ENCODE data around the gene ROR2. TPM values are rescaled to one million over a fixed set of nuclear protein-coding genes. Genes with fewer than 3 reads are reported as not detected.
A peak's percentile ranks its signal among the peaks of the same experiment; 100 is the strongest.

Gene ROR2
- total and polyA plus RNA-seq, 4 donors, result 1.6 to 5.8 TPM; not detected in 2

GRCh38 chr9:91902475-91903125 is 47.4 kb downstream of the ROR2 start:
- Histone ChIP-seq H3K36me3 (ENCODE audit: control insufficient read depth in 1 of 2, insufficient read depth in 2 of 2, low read length in 1 of 2) (no peaks in the 10 kb centered on the region), H3K27ac (ENCODE audit: low read depth in 1 of 2, low read length in 2 of 2) (no peak overlapping the region), H3K4me3 (ENCODE audit: low read length in 2 of 2) (no peak overlapping the region), H3K9me3 (ENCODE audit: control insufficient read depth, low read length) (no peaks in the 10 kb centered on the region), H3K27me3 (ENCODE audit: control insufficient read depth in 1 of 2, insufficient read depth in 2 of 2, low read length in 1 of 2) (no peaks in the 10 kb centered on the region), H3K4me1 (ENCODE audit: control insufficient read depth in 1 of 2, insufficient read depth in 2 of 2, low read length in 2 of 2) (no peaks in the 10 kb centered on the region)
- ATAC-seq (ENCODE audit: low FRiP score) (no peak), DNase-seq (no peak)
- 84 to 86% methylated on average over 11 of the region's 11 CpGs for WGBS, 2 donors
- intact Hi-C loops (cut with DNase I), result no loop called here

- intact Hi-C loops (cut with DNase I), result no loop called here
- Histone ChIP-seq H3K27ac (ENCODE audit: low read depth in 1 of 2, low read length in 2 of 2) (no peak overlapping the region), H3K4me3 (ENCODE audit: low read length in 2 of 2) (no peak overlapping the region), H3K9me3 (ENCODE audit: control insufficient read depth, low read length) (no peaks in the 10 kb centered on the region), H3K4me1 (ENCODE audit: control insufficient read depth in 1 of 2, insufficient read depth in 2 of 2, low read length in 2 of 2) (no peaks in the 10 kb centered on the region), H3K36me3 (ENCODE audit: control insufficient read depth in 1 of 2, insufficient read depth in 2 of 2, low read length in 1 of 2) (no peaks in the 10 kb centered on the region), H3K27me3 (ENCODE audit: control insufficient read depth in 1 of 2, insufficient read depth in 2 of 2, low read length in 1 of 2) (no peaks in the 10 kb centered on the region)
- no peak for DNase-seq
- WGBS, 2 donors, result 83 to 92% methylated on average over 3 of the region's 3 CpGs
- ATAC-seq (ENCODE audit: low FRiP score), result no peak
These were observed 49.2 kb downstream of the ROR2 start for GRCh38 chr9:91900797-91901177.

- H3K4me1 ChIP-seq (ENCODE audit: control insufficient read depth in 1 of 2, insufficient read depth in 2 of 2, low read length in 2 of 2), result no peaks in the 10 kb centered on the region
- H3K36me3 ChIP-seq (ENCODE audit: control insufficient read depth in 1 of 2, insufficient read depth in 2 of 2, low read length in 1 of 2), result no peaks in the 10 kb centered on the region
- ATAC-seq (ENCODE audit: low FRiP score) (peak; percentile 33), DNase-seq (peak in 1 of 2 donors; percentile 61)
- WGBS, 2 donors, result 29 to 40% methylated on average over 32 of the region's 32 CpGs
- no peaks in the 10 kb centered on the region for H3K9me3 ChIP-seq (ENCODE audit: control insufficient read depth, low read length)
- no peak overlapping the region for H3K4me3 ChIP-seq (ENCODE audit: low read length in 2 of 2)
- intact Hi-C loops (cut with DNase I), result no loop called here
- no peaks in the 10 kb centered on the region for H3K27me3 ChIP-seq (ENCODE audit: control insufficient read depth in 1 of 2, insufficient read depth in 2 of 2, low read length in 1 of 2)
- no peak overlapping the region for H3K27ac ChIP-seq (ENCODE audit: low read depth in 1 of 2, low read length in 2 of 2)
These were observed 49.8 kb downstream of the ROR2 start for GRCh38 chr9:91900055-91900796.

GRCh38 chr9:91899594-91899993 is 50.4 kb downstream of the ROR2 start:
- no peaks in the 10 kb centered on the region for H3K27me3 ChIP-seq (ENCODE audit: control insufficient read depth in 1 of 2, insufficient read depth in 2 of 2, low read length in 1 of 2)
- H3K4me1 ChIP-seq (ENCODE audit: control insufficient read depth in 1 of 2, insufficient read depth in 2 of 2, low read length in 2 of 2), result no peaks in the 10 kb centered on the region
- H3K4me3 ChIP-seq (ENCODE audit: low read length in 2 of 2), result no peak overlapping the region
- no peak overlapping the region for H3K27ac ChIP-seq (ENCODE audit: low read depth in 1 of 2, low read length in 2 of 2)
- WGBS, 2 donors, result 89 to 96% methylated on average over 9 of the region's 9 CpGs
- DNase-seq, result no peak
- ATAC-seq (ENCODE audit: low FRiP score), result no peak
- intact Hi-C loops (cut with DNase I), result no loop called here
- no peaks in the 10 kb centered on the region for H3K36me3 ChIP-seq (ENCODE audit: control insufficient read depth in 1 of 2, insufficient read depth in 2 of 2, low read length in 1 of 2)
- H3K9me3 ChIP-seq (ENCODE audit: control insufficient read depth, low read length), result no peaks in the 10 kb centered on the region

- no peaks in the 10 kb centered on the region for H3K36me3 ChIP-seq (ENCODE audit: control insufficient read depth in 1 of 2, insufficient read depth in 2 of 2, low read length in 1 of 2)
- WGBS, 2 donors, result 93 to 100% methylated on average over 2 of the region's 2 CpGs
- H3K27me3 ChIP-seq (ENCODE audit: control insufficient read depth in 1 of 2, insufficient read depth in 2 of 2, low read length in 1 of 2), result no peaks in the 10 kb centered on the region
- no peak overlapping the region for H3K4me3 ChIP-seq (ENCODE audit: low read length in 2 of 2)
- no peak overlapping the region for H3K27ac ChIP-seq (ENCODE audit: low read depth in 1 of 2, low read length in 2 of 2)
- H3K9me3 ChIP-seq (ENCODE audit: control insufficient read depth, low read length), result no peaks in the 10 kb centered on the region
- ATAC-seq (ENCODE audit: low FRiP score) (no peak), DNase-seq (no peak)
- no peaks in the 10 kb centered on the region for H3K4me1 ChIP-seq (ENCODE audit: control insufficient read depth in 1 of 2, insufficient read depth in 2 of 2, low read length in 2 of 2)
- intact Hi-C loops (cut with DNase I), result no loop called here
These were observed 50.8 kb downstream of the ROR2 start for GRCh38 chr9:91899219-91899563.

GRCh38 chr9:91898451-91899218 is 51.4 kb downstream of the ROR2 start:
- no peak for ATAC-seq (ENCODE audit: low FRiP score)
- Histone ChIP-seq H3K4me1 (ENCODE audit: control insufficient read depth in 1 of 2, insufficient read depth in 2 of 2, low read length in 2 of 2) (no peaks in the 10 kb centered on the region), H3K4me3 (ENCODE audit: low read length in 2 of 2) (no peak overlapping the region)

GRCh38 chr9:91897201-91897600 is 52.8 kb downstream of the ROR2 start:
- H3K4me1 ChIP-seq (ENCODE audit: control insufficient read depth in 1 of 2, insufficient read depth in 2 of 2, low read length in 2 of 2), result no peaks in the 10 kb centered on the region
- intact Hi-C loops (cut with DNase I), result no loop called here
- H3K27me3 ChIP-seq (ENCODE audit: control insufficient read depth in 1 of 2, insufficient read depth in 2 of 2, low read length in 1 of 2), result no peaks in the 10 kb centered on the region
- H3K4me3 ChIP-seq (ENCODE audit: low read length in 2 of 2), result no peak overlapping the region
- DNase-seq (no peak), ATAC-seq (ENCODE audit: low FRiP score) (no peak)
- WGBS, 2 donors, result 5 to 6% methylated on average over 1 of the region's 1 CpG
- no peaks in the 10 kb centered on the region for H3K36me3 ChIP-seq (ENCODE audit: control insufficient read depth in 1 of 2, insufficient read depth in 2 of 2, low read length in 1 of 2)
- H3K27ac ChIP-seq (ENCODE audit: low read depth in 1 of 2, low read length in 2 of 2), result no peak overlapping the region
- no peaks in the 10 kb centered on the region for H3K9me3 ChIP-seq (ENCODE audit: control insufficient read depth, low read length)

More at GRCh38 chr9:91898451-91899218, 51.4 kb downstream of the ROR2 start:
- 87 to 92% methylated on average over 17 of the region's 17 CpGs for WGBS, 2 donors
- Histone ChIP-seq H3K27me3 (ENCODE audit: control insufficient read depth in 1 of 2, insufficient read depth in 2 of 2, low read length in 1 of 2) (no peaks in the 10 kb centered on the region), H3K27ac (ENCODE audit: low read depth in 1 of 2, low read length in 2 of 2) (no peak overlapping the region), H3K36me3 (ENCODE audit: control insufficient read depth in 1 of 2, insufficient read depth in 2 of 2, low read length in 1 of 2) (no peaks in the 10 kb centered on the region), H3K9me3 (ENCODE audit: control insufficient read depth, low read length) (no peaks in the 10 kb centered on the region)
- peak in 1 of 2 donors; percentile 49 for DNase-seq
- intact Hi-C loops (cut with DNase I), result no loop called here

- ATAC-seq (ENCODE audit: low FRiP score) (no peak), DNase-seq (peak in 1 of 2 donors; percentile 47)
- H3K36me3 ChIP-seq (ENCODE audit: control insufficient read depth in 1 of 2, insufficient read depth in 2 of 2, low read length in 1 of 2), result no peaks in the 10 kb centered on the region
- H3K27ac ChIP-seq (ENCODE audit: low read depth in 1 of 2, low read length in 2 of 2), result no peak overlapping the region
- no peak overlapping the region for H3K4me3 ChIP-seq (ENCODE audit: low read length in 2 of 2)
- H3K9me3 ChIP-seq (ENCODE audit: control insufficient read depth, low read length), result no peaks in the 10 kb centered on the region
- no peaks in the 10 kb centered on the region for H3K4me1 ChIP-seq (ENCODE audit: control insufficient read depth in 1 of 2, insufficient read depth in 2 of 2, low read length in 2 of 2)
- intact Hi-C loops (cut with DNase I), result no loop called here
- no peaks in the 10 kb centered on the region for H3K27me3 ChIP-seq (ENCODE audit: control insufficient read depth in 1 of 2, insufficient read depth in 2 of 2, low read length in 1 of 2)
- WGBS, 2 donors, result 16 to 25% methylated on average over 11 of the region's 11 CpGs
These were observed 53.4 kb downstream of the ROR2 start for GRCh38 chr9:91896513-91897121.

All from aorta (tissue), 5 donors.